NCI-H2227 treated with DMSO at 0.1 percent for 48 hours (cell line): ENCODE data around the gene MSRB3.
"Not testable (repeated sequence)": the region's sequence is repeated elsewhere in the genome, so short reads cannot be mapped to it uniquely, and the experiment has no call there.

ENCODE experiments used
- DNase-seq: peaks from one replicate; lab custom pipeline; 2025; lab: John Stamatoyannopoulos, UW

MSRB3 gene

DNA sequence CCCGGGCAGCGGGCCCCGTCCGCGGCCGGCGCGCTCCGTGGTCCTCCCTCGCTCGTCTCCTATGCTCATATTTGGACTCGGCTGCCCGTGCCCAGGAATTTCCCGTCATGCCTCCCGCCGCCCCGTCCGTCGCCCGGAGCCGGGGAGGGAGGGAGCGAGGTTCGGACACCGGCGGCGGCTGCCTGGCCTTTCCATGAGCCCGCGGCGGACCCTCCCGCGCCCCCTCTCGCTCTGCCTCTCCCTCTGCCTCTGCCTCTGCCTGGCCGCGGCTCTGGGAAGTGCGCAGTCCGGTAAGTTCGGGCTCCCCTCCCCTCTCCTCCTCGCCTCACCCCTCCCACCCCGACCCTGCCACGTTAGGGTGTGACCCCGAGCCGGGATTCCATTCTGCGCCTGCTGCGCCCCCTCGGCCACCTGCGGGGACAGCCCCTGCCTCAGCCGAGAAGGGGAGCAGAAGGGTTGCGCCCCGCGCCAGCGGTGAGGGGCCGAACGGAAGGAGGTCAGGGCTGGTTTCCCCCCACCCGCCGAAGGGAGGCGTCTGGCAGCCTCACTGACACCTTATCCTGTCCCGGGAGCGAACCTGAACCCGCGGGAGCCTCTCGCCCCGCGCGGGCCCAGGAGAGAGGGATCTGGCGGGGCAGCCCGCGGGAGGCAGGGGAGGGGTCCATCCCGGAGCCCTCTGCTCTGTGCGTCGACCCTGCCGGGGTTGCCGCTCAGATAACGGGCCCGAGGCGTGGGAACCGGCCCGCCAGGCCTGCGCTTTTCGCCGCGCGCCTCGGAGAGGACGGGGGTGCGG is at the start of gene MSRB3:
Gene MSRB3 (plus strand): TSS at position 108 of the 793 bp plus-strand sequence. CDS start 29,897 bp downstream, outside the sequence.
- peak; percentile 16 for DNase-seq

DNA sequence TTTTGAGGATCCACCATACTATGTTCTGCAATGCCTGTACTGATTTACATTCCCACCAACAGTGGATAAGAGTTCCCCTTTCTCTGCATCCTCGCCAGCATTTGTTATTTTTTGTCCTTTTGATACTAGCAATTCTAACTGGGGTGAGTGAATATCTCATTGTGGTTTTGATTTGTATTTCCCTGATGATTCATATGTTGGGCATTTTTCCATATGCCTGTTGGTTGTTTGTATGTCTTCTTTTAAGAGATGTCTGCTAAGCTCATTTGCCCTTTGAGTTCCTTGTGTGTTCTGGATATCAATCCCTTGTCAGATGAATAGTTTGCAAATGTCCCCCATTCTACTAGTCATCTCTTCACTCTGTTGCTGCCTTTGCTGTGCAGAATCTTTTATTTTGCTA is 49.0 kb upstream of the MSRB3 start:
- DNase-seq: no peak

DNA sequence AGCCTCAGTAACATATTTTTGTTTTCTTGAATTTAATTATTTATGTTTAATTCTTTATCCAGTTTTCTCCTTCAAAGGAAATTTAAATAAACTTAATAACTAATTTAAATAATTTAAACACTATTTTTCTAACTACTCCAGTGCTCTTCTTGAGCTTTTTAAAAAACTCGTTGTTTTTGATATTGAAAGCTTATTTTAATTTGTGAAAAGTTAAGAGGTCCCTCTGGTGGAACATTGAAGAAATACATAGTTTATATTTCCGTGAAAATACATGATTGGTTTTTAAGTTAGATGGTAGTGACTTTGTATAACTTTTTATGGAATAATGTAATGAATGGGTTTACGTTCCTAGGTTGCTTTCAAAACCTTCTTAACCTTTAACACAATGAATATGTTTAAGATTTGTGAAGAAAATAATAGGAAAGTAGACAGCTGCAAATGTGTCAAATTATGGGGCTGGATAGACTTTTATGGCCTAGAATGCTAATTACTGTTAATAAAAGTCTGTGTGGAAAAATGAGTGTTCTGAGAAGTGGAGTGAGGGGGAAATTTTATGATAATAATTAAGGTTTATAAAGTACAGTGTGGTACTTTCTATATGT is 45.9 kb upstream of the MSRB3 start:
- DNase-seq: peak; percentile 28

DNA sequence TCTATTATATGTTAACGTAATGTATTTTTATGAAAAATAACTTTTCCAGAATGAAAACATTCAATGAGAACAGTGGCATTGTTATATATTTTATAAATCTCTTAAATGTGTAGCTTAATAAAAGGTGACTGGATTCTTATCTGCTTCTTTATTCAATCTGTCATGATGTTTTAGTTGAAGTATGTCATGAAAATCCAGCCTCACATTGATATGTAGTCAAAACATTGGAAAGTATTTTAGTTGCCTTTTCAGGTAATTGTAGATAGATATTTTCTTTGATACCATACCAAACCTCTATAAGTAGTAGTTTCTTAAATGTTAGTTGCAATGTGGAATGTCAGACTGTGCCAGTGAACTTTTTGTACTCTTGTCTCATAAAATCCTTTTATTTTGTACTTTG is 41.3 kb upstream of the MSRB3 start:
- DNase-seq: no peak

DNA sequence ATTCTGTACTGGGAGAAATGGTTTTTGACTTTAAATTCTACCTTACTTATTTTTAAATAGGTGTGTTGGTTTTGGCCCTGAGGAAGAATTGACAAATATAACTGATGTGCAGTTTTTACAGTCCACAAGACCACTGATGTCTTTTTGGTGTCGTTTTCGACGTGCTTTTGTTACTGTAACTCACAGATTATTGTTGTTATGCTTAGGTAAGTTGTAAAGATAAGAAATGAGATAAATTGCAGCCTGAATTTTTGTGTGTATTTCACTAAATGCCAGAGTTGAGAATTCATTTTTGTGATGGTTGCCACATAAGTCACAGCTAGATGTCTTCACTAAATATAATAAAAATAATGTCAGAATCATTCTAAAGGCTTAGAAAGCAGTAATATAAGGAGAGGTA is 39.9 kb upstream of the MSRB3 start:
- DNase-seq: no peak

DNA sequence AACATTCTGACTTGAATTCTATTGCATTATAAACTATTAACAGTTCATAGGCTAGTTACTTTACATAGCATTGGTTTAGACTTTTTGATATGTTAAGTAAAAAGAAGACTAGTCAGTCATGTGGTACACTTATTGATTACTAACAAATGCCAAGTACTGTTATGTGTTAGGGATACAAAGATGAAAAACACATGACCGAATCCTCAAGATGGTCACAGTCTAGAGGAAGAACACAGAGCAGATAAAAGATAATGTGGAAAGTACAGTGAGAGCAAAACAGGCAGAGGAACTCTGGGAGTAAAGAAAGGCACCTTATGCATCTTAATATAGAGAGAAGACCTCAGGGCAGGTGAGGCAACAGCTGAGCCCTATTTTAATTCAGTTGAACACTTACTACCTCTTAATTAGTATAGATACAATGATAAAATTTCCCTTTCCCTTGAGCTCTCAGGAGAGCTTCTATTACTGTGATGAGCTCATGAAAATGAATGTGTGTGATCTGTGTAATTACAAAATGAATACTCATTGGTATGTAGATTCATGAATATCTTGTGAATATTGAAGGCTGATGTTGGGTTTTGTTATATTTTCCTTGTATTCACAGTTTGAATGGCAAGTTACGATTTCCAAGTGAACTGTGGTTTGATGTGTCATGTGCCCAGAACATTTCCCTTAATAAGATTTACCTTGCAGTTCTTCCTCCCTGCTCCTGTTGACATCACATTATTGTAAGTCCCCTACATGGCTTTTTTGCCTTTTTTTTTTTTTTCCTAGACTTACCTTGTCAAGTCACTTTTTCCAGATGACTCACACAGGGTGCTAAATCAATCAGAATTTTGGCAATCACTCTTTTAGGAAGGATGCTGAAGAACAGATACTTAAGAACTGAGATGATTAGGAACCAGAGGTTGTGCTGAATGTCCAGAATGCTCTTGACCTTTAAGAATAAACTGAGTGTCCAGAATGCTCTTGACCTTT is 29.5 kb upstream of the MSRB3 start:
- no peak for DNase-seq

DNA sequence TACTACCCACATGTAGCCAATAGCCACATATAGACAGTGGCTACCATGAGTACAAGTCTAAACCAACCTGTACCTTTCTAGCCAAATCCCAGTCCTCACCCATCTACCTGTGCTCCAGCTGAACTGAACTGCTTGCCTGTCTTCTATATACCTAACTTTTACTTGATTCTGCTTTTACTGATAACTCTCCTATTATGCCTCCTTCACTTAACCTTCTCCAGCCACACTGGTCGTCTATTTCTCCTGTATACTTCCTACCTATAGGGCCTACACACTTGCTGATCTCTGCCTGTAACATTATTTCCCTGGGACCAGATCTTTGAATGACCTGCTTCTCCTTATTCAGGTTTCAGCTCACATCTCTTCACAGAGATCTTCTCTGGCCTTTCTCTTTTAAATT is 26.0 kb upstream of the MSRB3 start:
- DNase-seq: no peak

DNA sequence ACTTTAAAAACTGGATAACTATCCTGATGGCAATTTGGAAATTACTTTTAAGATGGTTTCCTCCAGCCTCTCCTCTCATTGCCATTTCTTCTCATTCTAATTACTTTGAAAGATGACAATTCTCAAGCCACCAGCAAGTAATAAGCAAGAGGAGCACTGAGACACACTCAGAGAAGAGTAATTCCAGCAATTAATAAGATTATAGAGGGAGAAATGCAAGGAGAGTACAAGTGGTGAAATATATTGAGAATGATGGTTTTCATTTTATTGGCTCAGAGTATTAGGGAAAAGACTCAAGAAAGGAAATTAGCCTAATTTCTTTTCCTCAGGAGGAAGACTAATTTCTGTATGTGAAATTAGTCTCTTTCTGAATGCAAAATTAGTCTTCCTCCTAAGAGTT is 20.5 kb upstream of the MSRB3 start:
- DNase-seq: no peak

DNA sequence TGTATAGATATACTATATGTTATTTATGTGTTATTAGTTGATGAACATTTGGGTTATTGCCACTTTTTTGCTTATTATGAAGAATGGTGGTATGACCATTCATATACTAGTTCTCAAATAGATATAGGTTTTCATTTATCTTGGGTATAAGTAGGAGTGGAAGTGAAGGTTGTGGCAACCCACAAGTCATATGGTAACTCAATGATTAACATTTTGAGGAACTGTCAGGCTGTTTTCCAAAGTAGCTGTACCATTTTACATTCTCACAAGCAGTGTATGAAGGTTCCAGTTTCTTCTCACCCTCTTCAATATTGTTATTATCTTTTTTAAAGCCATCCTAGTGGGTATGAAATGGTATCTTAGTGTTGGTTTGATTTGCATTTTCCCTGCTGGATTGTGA is 19.0 kb upstream of the MSRB3 start:
- DNase-seq: no peak

DNA sequence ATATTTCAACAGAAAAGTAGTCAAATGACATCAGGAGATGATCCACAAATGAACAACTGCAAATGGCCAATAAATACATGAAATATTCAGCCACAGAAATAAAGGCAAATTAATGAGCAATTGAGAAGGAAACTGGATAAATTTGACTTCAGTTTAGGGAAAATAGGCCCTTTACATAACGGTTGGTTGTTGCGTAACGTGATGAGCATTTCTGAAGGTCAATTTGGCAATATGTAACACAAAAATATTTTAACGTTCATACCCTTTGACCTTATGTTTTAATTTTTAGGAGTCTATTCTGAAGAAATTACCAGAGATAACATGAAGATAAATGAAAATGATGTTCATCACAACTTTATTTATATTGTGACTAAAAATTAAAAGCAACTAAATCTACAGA is 14.7 kb upstream of the MSRB3 start:
- no peak for DNase-seq

DNA sequence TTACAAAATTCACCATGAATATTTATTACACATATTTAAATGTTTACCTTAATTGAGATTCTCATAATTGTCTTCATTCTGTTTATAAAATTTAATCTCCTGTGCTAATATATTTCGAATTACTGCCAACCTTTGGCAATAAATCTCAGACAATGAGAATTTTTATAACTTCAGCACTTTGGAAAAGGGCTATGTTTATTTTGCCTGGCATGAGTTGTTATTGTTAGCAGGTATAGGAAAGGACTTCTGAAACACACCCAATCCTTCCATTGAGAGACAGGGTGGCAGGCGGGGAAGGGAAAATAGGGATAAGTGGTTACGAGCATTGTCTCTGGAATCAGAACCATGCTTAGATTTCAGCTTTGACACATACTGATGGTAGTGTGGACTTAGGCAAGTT is 12.1 kb upstream of the MSRB3 start:
- DNase-seq: no peak

DNA sequence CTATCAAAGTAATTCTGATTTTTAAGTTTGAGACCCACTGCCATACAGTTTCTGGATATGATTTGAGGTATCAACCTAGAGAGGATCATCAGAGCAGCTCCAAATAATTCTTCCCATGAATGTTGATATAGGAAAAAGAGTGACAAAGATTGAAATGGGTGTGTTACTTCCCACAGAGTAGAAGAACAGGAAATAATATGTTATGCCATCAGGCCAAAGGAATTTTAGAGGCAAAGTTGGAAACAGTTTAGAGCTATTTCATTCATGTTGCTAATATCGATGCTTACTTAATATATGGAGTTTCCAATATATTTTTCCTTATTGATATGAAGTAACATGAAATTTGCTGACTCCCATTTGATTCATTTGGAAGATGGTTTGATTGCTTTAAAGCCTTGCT is 8.9 kb upstream of the MSRB3 start:
- no peak for DNase-seq

DNA sequence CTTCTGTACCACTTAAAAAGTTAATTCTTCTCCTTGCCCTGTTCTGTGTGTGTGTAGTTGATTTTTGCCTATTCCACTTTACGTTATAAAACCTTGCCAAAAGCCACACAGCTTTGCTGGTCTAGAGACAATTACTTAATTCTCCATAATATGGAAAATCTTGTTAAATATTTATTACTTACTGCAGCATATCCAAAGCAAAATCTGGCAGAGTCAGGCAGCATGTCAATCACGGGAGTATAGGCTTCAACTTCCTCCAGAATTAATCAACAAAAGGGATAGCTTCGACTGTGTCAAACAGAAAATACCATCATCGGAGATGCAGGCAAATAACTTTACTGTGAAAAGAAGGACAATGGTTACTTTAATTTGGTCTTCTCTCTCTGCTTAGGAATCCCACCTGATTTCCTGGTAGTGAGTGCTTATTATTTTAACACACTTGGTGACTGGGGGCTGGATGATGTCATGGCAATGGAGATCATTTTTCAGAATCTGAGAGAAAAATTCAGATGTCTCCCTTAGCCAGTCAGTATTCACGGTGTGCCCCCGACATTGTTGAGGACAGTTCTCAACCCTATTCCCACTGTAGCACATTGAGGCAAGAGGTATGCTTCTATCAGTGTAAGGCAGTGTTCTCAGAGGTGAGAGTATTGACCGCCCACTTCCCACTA is 3.7 kb upstream of the MSRB3 start:
- DNase-seq: no peak

DNA sequence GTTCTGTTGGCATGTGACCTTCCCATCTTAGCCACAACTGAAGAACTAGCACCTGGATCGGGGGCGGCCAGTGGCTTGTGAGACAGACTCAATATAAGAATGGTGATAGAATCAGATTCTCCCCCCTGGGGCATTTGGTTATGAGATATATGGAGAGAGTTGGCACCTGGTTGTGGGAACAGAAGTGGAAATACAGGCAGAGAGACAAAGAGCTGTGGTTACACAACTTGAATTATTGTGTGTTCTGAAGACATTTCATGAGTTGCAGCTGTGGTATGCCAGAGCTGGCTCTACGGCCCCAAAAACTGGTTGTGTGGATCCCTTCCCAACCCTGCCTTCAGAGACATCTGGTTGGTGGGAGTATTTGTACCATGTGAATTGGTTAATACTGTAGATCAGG is 2.9 kb upstream of the MSRB3 start:
- no peak for DNase-seq

DNA sequence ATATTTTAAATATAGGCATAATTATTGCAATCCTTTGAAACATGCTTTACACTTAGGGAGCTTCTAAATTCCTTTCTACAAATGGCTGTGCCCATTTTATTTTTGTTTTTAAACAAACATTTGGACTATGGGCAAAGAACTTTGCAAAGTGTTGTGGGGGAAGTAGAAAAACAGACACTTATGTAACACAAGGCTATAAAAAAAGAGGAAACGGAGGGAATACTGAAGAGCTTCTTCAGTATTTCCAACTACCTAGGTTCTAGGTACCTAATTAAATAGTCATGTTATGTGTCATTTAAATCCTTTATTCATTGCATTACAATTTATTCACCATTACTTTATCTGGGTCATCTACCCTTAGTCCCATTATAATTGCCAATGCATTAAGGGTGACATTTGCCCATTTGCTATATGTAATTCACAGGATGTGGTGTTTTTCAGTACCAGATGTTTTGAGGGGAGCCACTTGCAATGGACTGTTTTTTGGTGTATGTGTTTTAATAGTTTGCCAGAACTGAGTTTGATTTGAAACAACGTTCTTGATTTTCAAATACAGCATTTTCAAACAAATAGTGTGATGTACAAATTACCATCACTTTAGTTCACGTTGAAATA is 1.5 kb upstream of the MSRB3 start:
- DNase-seq: no peak

DNA sequence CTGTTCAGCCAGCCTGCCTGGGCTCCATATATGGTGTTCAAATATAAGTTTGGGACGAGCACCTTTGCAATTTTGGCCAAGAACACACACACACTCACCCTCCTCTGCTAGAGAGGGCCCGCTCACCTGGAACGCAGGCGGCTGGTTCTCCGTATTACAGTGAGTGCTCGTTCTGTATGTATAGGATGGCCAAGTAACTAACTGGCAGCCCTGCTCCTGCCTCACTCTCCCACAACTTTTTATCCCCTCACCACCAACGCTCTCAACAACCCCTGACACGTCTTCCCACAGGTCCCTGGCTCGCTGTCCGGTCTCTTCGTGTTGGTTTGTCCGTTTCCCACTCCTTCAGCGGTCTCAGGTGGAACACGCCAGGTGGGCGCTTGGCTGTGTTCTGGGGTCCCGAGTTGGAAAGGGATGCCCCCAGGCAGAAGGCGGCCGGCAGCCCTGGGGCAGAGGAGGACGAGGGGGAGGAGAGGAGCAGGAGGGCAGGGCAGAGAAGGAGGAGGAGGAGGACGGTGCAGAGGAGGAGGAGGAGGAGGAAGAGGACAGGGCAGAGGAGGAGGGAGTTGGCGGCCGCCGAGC is 398 bp upstream of the MSRB3 start:
- no peak for DNase-seq

DNA sequence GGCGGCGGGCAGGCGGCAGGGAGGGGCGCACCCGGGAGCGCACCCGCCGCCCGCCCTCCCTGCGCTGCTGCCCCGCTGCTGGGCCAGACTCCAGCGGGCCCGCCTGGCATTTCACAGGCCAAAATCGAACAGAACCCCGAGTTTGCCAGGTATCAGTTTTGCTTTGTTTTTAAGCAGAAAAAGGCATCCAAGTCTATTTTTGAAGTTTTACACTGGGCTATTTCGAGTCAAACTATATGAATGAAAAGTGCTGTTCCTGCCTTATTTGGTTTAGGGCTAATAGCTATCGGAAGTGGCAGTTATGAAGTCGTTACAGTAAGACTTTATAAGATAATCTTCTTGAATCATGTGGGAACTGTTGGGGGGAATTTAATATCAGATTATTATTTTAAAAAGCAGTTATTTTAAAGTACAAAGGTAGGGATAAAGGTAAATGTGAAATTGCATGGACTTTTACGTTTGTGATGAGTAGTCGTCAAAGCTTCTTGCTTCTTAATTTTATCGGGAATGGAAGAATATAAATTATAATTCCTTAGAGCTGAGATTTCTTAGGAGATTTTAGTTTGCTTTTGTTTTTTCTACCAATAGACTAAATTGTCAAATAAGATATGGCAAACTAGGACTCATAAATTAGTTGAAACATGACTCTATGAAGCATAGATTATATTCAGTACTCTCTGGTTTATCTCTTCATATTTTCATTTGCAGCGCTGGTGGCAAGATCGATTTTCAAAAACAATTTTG is 1.1 kb downstream of the MSRB3 start:
- no peak for DNase-seq

DNA sequence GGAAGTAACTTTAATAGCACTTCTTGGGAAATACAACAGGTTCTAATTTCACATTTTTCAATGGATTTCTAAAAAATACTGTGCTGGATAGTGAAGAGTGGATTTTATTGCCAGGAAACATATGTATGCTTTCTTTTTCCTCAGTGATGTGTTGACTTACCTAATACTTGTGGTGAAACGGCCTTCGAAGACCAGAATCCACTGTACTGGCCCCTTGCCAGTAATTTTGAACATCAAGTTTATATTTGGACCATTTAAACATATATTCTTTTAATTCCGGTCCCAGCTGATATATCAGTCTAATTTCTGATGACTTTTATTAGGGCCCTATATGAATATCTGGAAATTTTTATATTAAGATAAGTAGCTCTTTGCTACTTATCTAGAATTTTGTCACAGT is 1.8 kb downstream of the MSRB3 start:
- no peak for DNase-seq

DNA sequence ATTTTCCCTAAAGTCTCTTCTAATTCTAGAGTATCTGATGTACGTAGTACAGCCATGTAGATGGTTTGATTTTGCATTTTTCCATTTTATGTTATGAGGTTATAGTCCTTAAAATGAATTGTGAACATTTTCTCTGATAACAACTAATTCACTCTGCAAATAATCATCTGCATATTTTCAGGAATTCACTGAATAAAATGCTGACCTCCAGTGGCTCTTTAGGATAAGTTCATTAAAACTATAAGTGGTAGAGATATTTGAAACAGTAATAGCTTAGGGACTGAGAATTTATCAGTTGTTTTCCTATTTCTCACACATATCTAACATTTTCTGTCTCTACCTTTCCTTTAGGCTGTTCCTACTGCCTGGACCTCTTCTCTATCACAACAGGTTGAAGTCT is 4.4 kb downstream of the MSRB3 start:
- DNase-seq: no peak

DNA sequence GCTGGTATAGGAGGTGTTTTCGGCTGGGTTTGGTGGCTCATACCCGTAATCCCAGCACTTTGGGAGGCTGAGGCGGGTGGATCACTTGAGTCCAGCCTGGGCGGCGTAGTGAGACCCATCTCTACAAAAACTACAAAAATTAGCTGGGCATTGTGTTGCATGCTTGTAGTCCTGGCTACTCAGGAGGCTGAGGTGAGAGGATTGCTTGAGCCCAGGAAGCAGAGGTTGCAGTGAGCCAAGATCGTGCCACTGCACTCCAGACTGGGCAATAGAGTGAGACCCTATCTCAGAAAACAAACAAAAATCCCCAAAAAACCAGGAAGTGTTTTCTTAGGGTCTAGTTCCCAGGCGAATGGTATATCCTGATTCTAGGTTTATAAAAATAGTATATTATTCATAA is 7.0 kb downstream of the MSRB3 start:
- not testable (repeated sequence) for DNase-seq

DNA sequence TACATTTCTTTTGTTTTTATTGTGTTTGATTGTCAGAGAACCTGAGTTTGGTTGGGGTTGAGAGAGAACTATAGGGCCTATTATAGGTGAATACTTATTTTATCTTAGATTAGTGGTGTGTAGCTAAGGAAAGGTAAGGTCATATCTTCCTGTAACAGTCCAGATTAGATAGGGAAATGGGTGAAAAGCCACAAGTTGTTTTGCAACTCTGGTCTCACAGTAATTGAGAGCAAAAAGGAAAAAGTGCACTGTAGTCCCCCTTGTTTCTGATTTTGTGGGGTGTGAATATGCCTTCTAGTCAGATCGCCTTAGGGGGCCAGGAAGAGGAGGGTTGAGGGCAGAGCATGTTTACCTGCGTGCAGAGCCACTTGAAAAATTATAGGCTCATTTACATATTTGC is 8.9 kb downstream of the MSRB3 start:
- DNase-seq: no peak
